ENCODE measurements around the gene KRT24.
"Not testable (repeated sequence)": the region's sequence is repeated elsewhere in the genome, so short reads cannot be mapped to it uniquely, and the experiment has no call there.

KRT24 gene

DNA sequence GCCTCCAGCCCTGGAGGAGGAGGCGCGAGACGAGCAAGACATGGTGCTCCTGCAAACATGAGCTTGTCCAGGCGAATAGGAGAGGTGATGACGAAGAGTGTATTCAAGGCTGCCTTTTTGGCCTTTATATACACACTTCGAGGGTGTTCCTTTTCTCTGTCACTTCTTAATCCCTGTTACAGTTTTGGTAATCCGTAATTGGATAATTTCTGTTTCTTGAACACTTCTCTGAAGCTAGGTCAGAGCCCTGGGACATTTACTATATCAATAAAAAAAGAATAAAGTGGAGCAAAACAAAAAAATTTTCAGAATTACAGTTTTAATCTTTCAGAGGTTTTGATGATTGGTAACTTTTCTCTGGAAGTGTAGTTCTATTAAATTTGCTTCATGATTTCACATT is at the start of gene KRT24:
KRT24 (minus strand) TSS at position 101 of the 400 bp plus-strand sequence; CDS start at position 42, 59 bp downstream.
- TF ChIP-seq, protein P1, sequence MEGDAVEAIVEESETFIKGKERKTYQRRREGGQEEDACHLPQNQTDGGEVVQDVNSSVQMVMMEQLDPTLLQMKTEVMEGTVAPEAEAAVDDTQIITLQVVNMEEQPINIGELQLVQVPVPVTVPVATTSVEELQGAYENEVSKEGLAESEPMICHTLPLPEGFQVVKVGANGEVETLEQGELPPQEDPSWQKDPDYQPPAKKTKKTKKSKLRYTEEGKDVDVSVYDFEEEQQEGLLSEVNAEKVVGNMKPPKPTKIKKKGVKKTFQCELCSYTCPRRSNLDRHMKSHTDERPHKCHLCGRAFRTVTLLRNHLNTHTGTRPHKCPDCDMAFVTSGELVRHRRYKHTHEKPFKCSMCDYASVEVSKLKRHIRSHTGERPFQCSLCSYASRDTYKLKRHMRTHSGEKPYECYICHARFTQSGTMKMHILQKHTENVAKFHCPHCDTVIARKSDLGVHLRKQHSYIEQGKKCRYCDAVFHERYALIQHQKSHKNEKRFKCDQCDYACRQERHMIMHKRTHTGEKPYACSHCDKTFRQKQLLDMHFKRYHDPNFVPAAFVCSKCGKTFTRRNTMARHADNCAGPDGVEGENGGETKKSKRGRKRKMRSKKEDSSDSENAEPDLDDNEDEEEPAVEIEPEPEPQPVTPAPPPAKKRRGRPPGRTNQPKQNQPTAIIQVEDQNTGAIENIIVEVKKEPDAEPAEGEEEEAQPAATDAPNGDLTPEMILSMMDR (IDR thresholded peaks at IDR 0.05; ENCODE audit: extremely low read depth, insufficient read depth, missing control alignments) = no peak
- in situ Hi-C loops (cut with MboI; ENCODE audit: low pct_unique_long_range_greater_than_20kb, low sequenced_read_pairs, unreplicated experiment) = no loop called here
- DNase-seq (ENCODE audit: low spot score) = no peak

DNA sequence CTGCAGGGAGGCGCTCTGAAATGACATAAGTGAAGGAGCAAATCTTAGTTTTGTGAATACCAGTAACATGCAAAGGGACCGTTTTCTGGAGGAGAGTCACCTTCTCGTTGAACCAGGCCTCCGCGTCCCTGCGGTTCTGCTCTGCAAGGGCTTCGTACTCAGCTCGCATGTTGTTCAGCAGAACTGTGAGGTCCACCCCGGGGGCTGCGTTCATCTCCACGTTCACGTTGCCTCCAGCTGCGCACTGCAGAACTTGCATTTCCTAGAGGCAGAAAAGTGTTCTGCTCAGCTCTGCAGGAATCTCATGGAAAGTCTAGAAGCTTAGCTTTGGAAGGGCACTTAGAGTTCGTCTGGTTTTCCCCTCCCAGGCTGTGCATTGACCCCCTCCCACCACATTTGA is 47.5 kb upstream of the KRT24 start:
- TF ChIP-seq, protein P1 (IDR thresholded peaks at IDR 0.05; ENCODE audit: extremely low read depth, insufficient read depth, missing control alignments) = no peak
- no peak for DNase-seq (ENCODE audit: low spot score)
- in situ Hi-C loops (cut with MboI; ENCODE audit: low pct_unique_long_range_greater_than_20kb, low sequenced_read_pairs, unreplicated experiment) = no loop called here

DNA sequence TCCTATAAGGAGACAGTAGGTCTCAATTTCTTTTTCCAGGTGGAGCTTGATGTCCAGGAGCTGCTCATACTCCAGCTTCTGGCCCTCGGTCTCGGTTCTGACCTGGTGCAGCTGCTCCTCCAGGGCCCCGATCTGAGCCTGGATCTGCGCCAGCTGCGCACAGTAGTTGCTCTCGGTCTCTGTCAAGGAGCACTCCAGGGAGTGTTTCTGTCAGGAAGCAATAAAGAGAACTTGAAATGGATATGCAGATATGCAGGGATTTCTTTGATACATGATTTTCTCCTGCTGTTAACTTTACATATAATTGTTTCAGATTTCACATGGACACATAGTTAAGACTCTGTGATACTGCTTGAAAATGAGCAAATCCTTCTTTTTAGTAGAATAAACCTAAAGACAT is 46.8 kb upstream of the KRT24 start:
- TF ChIP-seq, protein P1 (IDR thresholded peaks at IDR 0.05; ENCODE audit: extremely low read depth, insufficient read depth, missing control alignments) = no peak
- no peak for DNase-seq (ENCODE audit: low spot score)
- in situ Hi-C loops (cut with MboI; ENCODE audit: low pct_unique_long_range_greater_than_20kb, low sequenced_read_pairs, unreplicated experiment) = no loop called here

DNA sequence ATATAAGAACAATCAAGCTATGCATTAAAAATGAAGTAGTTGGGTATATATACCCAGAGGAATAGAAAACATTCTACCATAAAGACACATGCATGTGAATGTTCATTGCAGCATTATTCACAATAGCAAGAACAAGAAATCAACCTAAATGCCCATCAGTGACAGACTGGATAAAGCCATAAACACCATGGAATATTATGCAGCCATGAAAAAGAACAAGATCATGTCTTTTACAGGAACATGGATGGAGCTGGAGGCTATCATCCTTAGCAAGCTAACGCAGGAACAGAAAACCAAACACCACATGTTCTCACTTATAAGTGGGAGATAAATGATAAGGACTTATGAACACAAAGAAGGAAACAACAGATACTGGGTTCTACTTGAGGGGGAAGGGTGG is 45.1 kb upstream of the KRT24 start:
- in situ Hi-C loops (cut with MboI; ENCODE audit: low pct_unique_long_range_greater_than_20kb, low sequenced_read_pairs, unreplicated experiment); DNase-seq (ENCODE audit: low spot score): not testable (repeated sequence)

DNA sequence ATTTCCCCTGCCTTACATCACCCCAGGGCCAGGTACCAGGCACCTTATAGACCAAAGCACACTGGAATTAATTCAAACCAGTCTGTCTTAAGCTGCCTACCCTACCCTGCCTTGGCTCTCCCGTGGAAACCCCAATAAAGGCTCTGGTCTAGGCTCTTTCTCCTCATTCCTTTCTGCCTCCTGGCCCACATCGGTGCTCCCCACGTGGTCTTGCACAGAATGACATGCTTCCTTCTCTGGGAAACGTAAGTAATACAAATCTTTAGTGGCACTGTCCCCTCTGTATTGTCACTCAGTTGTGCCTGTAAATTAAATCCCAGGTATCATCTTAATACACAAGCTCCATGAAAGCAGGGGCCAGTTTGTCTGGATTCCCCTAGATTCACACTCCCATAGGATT is 35.0 kb upstream of the KRT24 start:
- TF ChIP-seq, protein P1 (IDR thresholded peaks at IDR 0.05; ENCODE audit: extremely low read depth, insufficient read depth, missing control alignments) = no peak
- no peak for DNase-seq (ENCODE audit: low spot score)
- in situ Hi-C loops (cut with MboI; ENCODE audit: low pct_unique_long_range_greater_than_20kb, low sequenced_read_pairs, unreplicated experiment) = no loop called here

DNA sequence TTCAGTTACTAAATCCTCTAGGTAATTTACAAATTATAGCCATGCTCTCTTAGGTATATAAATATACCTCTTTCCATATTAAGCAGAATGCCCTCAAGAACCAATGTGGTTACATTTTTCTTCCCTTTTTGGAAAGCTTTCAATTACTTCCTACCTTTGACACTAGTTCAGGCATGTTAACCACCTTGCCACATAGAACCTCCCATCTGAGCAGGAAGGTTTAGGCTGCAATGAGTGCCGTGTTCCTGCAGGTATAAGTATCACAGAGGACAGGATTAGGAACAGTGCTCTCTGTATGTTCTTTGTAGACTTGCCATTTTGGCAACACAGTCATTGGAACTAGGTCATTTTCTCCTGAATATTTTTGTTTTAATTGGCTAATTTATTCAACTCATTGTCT is 31.5 kb upstream of the KRT24 start:
- in situ Hi-C loops (cut with MboI; ENCODE audit: low pct_unique_long_range_greater_than_20kb, low sequenced_read_pairs, unreplicated experiment) = no loop called here
- DNase-seq (ENCODE audit: low spot score) = no peak
- TF ChIP-seq, protein P1 (IDR thresholded peaks at IDR 0.05; ENCODE audit: extremely low read depth, insufficient read depth, missing control alignments) = no peak

DNA sequence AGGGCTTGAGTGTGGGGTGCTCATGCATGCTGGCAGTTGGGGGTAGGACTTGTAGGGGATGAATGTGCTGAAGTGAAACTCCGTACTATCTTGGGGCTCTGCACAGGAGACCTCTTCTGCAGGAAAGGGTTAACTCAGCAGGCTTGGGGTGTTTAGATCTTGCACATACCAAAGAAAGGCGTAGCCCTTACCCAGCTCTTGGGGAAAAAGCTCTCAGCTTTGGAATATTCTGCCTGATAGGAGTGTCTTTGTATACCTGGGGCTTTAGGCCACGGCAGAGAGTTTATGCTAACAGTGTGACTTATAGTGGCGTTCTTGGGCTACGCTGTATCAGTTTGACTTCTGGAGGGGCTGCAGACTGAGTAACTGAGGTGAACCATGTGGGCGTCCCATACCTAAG is 30.5 kb upstream of the KRT24 start:
- DNase-seq (ENCODE audit: low spot score) = no peak
- TF ChIP-seq, protein P1 (IDR thresholded peaks at IDR 0.05; ENCODE audit: extremely low read depth, insufficient read depth, missing control alignments) = no peak
- in situ Hi-C loops (cut with MboI; ENCODE audit: low pct_unique_long_range_greater_than_20kb, low sequenced_read_pairs, unreplicated experiment) = no loop called here
